Stimulated activated effector memory CD8-positive, alpha-beta T cell treated with anti-CD3 and anti-CD28 coated beads, Interleukin-12 subunit alpha, Interleukin-12 subunit beta, amount 100 ng/mL, for 72 hours (primary cell): ENCODE measurements around the gene NTNG2.

Experiments
- ATAC-seq: fragments of 150-1000 bp; cut with Tn5 transposase; 2 replicates; pipeline ENCODE4 v1.10.0; 2021
- DNase-seq, 2 donors: peaks; one replicate each; pipeline ENCODE4 v3.0.0; 2021 to 2022; ENCODE audit warnings: low spot score in 2 of 2
- H3K27ac Mint-ChIP-seq: one replicate; pipeline ENCODE4 v1.8.0; 2022; ENCODE audit warnings: mild to moderate bottlenecking, mixed read lengths
- H3K36me3 Mint-ChIP-seq: one replicate; pipeline ENCODE4 v1.8.0; 2022; ENCODE audit warnings: mild to moderate bottlenecking, mixed read lengths
- H3K4me1 Mint-ChIP-seq: one replicate; pipeline ENCODE4 v1.8.0; 2022; ENCODE audit warnings: mixed read lengths
- H3K4me3 Mint-ChIP-seq: one replicate; pipeline ENCODE4 v1.8.0; 2022; ENCODE audit warnings: mild to moderate bottlenecking, mixed read lengths
- H3K9me3 Mint-ChIP-seq: one replicate; pipeline ENCODE4 v1.8.0; 2022; ENCODE audit warnings: mixed read lengths

Gene NTNG2

DNA sequence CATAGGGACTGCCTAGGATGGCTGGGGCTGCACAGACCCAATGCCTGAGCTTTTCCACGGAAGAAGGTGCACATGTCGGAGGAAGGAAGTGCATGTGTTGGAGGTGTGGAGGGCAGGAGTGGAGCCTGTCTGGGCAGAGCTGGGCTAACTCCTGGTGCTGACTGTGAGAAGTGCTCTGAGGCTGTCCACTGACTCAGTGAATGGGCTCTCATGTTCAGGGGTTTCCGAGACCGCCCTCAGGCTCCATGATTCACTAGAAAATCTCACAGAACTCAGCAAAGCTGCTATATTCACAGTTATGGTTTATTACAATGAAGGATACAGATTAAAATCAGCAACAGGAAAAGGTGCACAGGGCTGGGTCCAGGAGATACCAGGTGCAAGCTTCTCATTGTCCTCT, 37.2 kb downstream of the NTNG2 start:
- Mint-ChIP-seq H3K4me3 (no peak overlapping the region), H3K36me3 (peaks cover 4% of the 10 kb centered on the region), H3K9me3 (no peaks in the 10 kb centered on the region), H3K27ac (no peak overlapping the region), H3K4me1 (no peaks in the 10 kb centered on the region)
- DNase-seq (no peak), ATAC-seq (no peak)

DNA sequence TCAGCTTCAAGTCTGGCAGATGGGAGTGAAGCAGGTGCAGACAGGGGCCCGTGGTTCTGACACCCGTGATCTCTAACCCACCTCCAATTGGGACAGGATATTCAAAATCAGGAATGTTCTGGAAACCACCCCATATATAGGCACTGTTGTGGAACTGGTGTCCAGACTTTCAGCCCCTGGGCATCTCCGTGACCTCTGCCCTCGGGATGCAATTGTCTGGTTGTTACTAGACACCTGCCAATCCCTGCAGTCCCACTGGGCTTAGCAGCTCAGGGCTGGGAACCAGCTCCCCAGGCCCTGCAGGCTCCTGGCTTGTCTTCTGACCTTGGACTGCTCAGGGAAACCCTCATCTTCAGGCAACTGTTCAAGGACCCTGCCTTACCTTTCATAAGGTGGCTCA, 38.8 kb downstream of the NTNG2 start:
- Mint-ChIP-seq H3K36me3 (peaks cover 4% of the 10 kb centered on the region), H3K27ac (no peak overlapping the region), H3K4me3 (no peak overlapping the region), H3K9me3 (no peaks in the 10 kb centered on the region), H3K4me1 (no peaks in the 10 kb centered on the region)
- no peak for DNase-seq
- no peak for ATAC-seq

- Mint-ChIP-seq H3K4me1 (no peaks in the 10 kb centered on the region), H3K9me3 (no peaks in the 10 kb centered on the region), H3K36me3 (peaks cover 4% of the 10 kb centered on the region), H3K27ac (no peak overlapping the region), H3K4me3 (no peak overlapping the region)
- no peak for DNase-seq
- ATAC-seq = no peak
Observed at GRCh38 chr9:132201139-132201538, 39.3 kb downstream of the NTNG2 start.

- Mint-ChIP-seq H3K9me3 (no peaks in the 10 kb centered on the region), H3K36me3 (peaks cover 4% of the 10 kb centered on the region), H3K4me1 (no peaks in the 10 kb centered on the region), H3K27ac (no peak overlapping the region), H3K4me3 (no peak overlapping the region)
- DNase-seq (no peak), ATAC-seq (no peak)
Observed at GRCh38 chr9:132201780-132202703, 40.2 kb downstream of the NTNG2 start.

GRCh38 chr9:132204883-132205282, 43.0 kb downstream of the NTNG2 start:
- Mint-ChIP-seq H3K36me3 (no peaks in the 10 kb centered on the region), H3K4me1 (peaks cover 18% of the 10 kb centered on the region), H3K9me3 (no peaks in the 10 kb centered on the region), H3K27ac (no peak overlapping the region), H3K4me3 (no peak overlapping the region)
- DNase-seq (no peak), ATAC-seq (no peak)

GRCh38 chr9:132207215-132207614, 45.4 kb downstream of the NTNG2 start:
- no peak for ATAC-seq
- Mint-ChIP-seq H3K27ac (peak overlapping the region; percentile 74), H3K36me3 (no peaks in the 10 kb centered on the region), H3K4me3 (no peak overlapping the region), H3K9me3 (no peaks in the 10 kb centered on the region), H3K4me1 (peaks cover 29% of the 10 kb centered on the region)
- DNase-seq = no peak

GRCh38 chr9:132207839-132208615, 46.2 kb downstream of the NTNG2 start:
- Mint-ChIP-seq H3K4me1 (peaks cover 29% of the 10 kb centered on the region), H3K36me3 (no peaks in the 10 kb centered on the region), H3K27ac (peak overlapping the region; percentile 74), H3K4me3 (peak overlapping the region; percentile 51), H3K9me3 (no peaks in the 10 kb centered on the region)
- peak in 1 of 2 donors; percentile 52 for DNase-seq
- ATAC-seq = peak; percentile 85

DNA sequence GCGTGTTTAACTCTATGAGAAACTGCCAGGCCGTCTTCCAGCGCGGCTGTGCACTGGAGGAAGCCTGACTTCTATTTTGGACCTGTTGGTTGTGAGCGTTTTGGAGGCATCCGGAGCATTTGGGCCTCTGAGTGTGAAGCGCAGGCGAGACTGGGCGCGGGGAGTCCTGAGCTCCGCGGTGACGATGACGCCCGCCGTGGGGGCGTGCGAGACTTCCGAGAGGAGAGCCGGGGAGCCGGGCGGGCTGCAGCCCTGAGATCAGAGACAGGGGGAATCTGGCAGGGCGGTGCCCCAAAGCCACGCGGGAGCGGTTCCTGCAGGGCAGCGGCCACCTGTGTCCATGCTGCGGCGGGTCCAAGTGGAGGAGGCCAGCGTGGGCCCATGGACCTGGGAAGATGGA, 47.4 kb downstream of the NTNG2 start:
- ATAC-seq (no peak), DNase-seq (no peak)
- H3K4me1 Mint-ChIP-seq = peaks cover 35% of the 10 kb centered on the region
- H3K27ac Mint-ChIP-seq = no peak overlapping the region
- H3K9me3 Mint-ChIP-seq = no peaks in the 10 kb centered on the region
- no peaks in the 10 kb centered on the region for H3K36me3 Mint-ChIP-seq
- H3K4me3 Mint-ChIP-seq = peak overlapping the region; percentile 51

DNA sequence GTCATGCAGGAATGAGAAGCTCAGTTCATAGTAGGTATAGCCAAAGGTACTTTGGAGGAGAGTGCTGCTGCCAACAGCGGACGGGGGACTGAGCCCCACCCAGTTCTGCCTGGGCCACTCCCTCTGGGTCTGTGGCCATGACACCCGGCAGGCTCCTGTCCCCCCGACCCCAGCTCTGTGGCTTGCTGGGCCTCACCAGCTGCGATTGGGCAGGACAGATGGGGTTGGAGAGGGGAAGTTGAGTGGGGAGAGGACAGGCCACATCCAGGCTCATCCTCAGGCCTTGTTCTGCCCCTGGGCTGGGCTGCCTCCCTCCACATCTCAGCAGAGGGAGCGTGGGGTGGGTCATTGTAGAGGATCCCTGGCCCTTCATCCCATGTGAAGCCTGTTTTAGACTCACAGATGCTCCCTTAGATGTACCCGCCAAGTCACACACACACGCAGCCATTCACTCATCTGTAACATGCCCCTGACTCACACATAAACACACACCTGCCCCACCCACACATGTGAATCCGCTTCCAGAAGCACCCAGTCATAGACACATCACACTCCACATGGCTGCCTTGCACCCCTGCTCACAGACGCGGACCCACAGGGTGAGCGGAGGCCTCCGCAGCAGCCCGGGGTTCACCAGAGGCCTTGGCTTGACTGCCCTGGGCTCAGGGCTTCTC, 48.8 kb downstream of the NTNG2 start:
- peaks cover 36% of the 10 kb centered on the region for H3K4me1 Mint-ChIP-seq
- ATAC-seq (peak; percentile 64), DNase-seq (no peak)
- no peak overlapping the region for H3K4me3 Mint-ChIP-seq
- no peaks in the 10 kb centered on the region for H3K36me3 Mint-ChIP-seq
- peak overlapping the region; percentile 58 for H3K27ac Mint-ChIP-seq
- no peaks in the 10 kb centered on the region for H3K9me3 Mint-ChIP-seq

- Mint-ChIP-seq H3K4me1 (peaks cover 42% of the 10 kb centered on the region), H3K4me3 (no peak overlapping the region), H3K27ac (peak overlapping the region; percentile 58), H3K36me3 (no peaks in the 10 kb centered on the region), H3K9me3 (no peaks in the 10 kb centered on the region)
- DNase-seq (no peak), ATAC-seq (no peak)
Observed at GRCh38 chr9:132211570-132211969, 49.7 kb downstream of the NTNG2 start.

DNA sequence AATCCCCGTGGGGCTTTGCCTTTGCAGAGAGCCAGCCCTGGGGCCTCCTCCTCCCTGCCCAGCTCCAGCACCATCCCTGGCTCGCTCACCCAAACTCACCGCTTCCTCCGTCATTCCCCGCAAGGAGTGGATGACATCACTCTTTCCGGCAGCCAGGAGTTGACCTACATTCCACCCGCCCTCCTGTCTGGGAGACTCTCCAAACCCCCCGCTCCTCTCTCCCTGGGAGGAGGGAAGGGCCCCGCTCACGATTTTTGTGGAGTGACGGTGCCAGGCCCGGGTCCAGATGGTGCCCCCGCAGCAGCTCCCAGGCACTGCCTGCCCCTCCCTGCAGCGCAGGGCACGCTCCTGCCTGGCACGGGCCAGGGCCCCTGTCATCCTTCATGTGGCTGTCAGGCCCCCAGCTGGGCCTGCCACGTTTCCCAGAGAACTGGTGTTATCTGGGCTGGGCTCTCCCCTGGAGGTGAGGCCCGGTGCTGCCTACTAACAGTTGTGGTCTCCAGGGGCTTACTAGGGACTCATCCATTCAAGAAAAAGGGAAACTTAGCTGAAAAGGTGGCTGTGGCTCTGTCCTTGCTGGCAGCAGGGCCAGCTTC, 52.3 kb downstream of the NTNG2 start:
- DNase-seq (no peak), ATAC-seq (no peak)
- no peaks in the 10 kb centered on the region for H3K9me3 Mint-ChIP-seq
- H3K4me3 Mint-ChIP-seq = no peak overlapping the region
- H3K4me1 Mint-ChIP-seq = peaks cover 29% of the 10 kb centered on the region
- H3K27ac Mint-ChIP-seq = no peak overlapping the region
- no peaks in the 10 kb centered on the region for H3K36me3 Mint-ChIP-seq

DNA sequence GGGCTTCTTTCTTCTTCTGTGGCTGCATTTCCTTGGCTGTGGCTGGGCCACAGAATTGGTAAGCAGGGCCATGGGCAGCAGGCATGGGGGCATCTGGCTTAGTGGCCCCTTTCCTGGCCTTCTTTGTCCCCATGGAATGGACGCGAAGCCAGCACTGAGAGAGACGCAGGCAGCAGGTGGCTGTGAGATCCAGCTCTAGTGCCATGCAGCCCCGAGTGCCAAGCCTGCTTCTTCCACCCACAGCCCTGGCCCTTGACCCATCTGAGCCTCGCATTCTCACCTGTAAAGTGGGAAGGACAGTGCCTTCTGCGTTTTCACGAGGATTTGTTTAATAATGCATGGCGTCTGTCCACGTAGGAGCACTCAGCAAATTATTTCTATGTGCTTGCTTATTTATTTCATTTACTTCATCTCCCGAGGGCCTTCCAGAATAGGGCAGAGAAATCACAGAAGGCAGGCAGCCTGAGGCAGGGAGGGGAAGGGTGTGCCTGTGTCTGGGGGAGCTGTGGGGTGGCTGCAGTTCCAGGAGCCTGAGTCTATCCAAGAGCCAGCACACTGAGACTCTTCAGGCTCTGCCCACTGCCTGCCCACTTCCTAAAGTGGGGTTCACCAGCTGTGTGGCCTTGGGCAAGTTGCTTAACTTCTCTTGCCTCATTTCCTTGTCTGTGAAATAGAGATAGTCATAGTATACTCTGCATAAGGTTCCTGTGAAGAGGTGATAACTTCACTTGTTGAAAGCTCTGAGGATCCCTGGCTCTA, 55.2 kb downstream of the NTNG2 start:
- Mint-ChIP-seq H3K4me3 (no peak overlapping the region), H3K9me3 (no peaks in the 10 kb centered on the region), H3K36me3 (no peaks in the 10 kb centered on the region), H3K27ac (no peak overlapping the region), H3K4me1 (peaks cover 13% of the 10 kb centered on the region)
- DNase-seq (no peak), ATAC-seq (peak; percentile 51)

DNA sequence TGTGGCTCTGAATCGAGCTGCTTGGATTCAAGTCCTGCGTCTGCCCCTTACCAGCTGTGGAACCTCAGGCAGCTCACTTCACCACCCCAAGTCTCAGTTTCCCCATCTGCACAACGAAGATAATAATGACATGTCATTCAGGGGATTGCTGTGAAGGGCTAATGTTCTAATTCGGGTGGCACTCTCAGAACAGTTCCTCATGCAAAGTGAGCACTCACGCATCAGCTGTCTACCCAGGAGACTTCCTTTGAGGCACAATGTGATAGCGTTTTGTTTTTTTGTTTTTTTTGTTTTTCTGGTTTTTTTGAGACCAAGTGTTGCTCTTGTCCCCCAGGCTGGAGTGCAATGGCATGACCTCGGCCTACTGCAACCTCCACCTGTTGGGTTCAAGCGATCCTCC, 56.4 kb downstream of the NTNG2 start:
- Mint-ChIP-seq H3K4me1 (peaks cover 13% of the 10 kb centered on the region), H3K27ac (no peak overlapping the region), H3K4me3 (no peak overlapping the region), H3K36me3 (no peaks in the 10 kb centered on the region), H3K9me3 (no peaks in the 10 kb centered on the region)
- ATAC-seq = no peak
- DNase-seq = no peak

DNA sequence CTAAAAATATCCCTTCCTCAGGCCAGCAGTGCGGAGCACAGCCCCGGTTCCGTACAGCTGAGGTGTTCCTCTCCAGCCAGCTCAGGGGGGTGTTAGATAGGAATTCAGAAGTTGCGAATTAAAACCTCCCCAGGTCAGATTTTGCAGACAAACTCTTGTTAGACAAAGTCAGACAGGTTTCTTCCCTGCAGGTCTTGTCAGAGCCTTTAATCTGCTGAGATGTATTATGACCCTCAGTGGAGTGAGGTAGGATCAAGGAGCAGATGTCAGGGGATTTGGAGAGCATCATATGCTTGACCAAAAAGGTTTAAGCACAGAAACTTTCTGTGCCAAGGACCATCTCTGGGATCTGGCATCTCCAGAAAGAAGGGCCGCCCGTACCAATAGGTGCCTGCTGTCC, 60.1 kb downstream of the NTNG2 start:
- DNase-seq = no peak
- Mint-ChIP-seq H3K27ac (no peak overlapping the region), H3K9me3 (no peaks in the 10 kb centered on the region), H3K4me1 (no peaks in the 10 kb centered on the region), H3K4me3 (no peak overlapping the region), H3K36me3 (no peaks in the 10 kb centered on the region)
- ATAC-seq = no peak
